ENCODE results near the gene BLVRB.

Gene BLVRB

DNA sequence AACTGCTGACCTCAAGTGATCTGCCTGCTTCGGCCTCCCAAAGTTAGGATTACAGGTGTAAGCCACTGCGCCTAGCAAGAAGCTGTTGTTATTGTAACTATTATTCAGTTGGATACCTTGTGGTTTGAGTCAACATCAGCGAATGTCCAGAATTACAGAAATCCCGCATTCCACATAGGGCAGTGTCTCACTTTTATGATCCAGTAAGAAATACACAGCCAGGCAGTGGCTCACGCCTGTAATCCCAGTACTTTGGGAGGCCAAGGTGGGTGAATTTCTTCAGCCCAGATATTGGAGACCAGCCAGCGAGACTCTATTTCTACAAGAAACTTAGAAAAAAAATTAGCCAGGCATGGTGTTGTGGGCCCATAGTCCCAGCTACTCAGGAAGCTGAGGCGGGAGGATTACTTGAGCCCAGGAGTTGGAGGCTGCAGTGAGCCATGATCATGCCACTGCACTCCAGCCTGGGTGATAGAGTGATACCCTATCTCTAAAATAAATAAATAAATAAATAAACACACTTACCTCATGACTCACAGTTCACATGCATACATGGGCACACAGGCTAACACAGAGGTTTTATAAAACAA, 45.1 kb upstream of the BLVRB start:
- TF ChIP-seq CTCF (IDR thresholded peaks at IDR 0.05; ENCODE audit: low read depth, low read length, missing control alignments): no peak
- DNase-seq (ENCODE audit: extremely low read depth, low read depth): no peak
- H3K4me3 ChIP-seq (replicated peaks; ENCODE audit: low read depth, low read length): no peak overlapping the region

- no peak overlapping the region for H3K4me3 ChIP-seq (replicated peaks; ENCODE audit: low read depth, low read length)
- no peak for TF ChIP-seq CTCF (IDR thresholded peaks at IDR 0.05; ENCODE audit: low read depth, low read length, missing control alignments)
Measured at GRCh38 chr19:40508739-40509260, 43.3 kb upstream of the BLVRB start.

GRCh38 chr19:40507892-40508291, 42.3 kb upstream of the BLVRB start:
- no peak for TF ChIP-seq CTCF (IDR thresholded peaks at IDR 0.05; ENCODE audit: low read depth, low read length, missing control alignments)
- DNase-seq (ENCODE audit: extremely low read depth, low read depth): no peak
- no peak overlapping the region for H3K4me3 ChIP-seq (replicated peaks; ENCODE audit: low read depth, low read length)

More at GRCh38 chr19:40508739-40509260, 43.3 kb upstream of the BLVRB start:
- DNase-seq (ENCODE audit: extremely low read depth, low read depth): no peak

DNA sequence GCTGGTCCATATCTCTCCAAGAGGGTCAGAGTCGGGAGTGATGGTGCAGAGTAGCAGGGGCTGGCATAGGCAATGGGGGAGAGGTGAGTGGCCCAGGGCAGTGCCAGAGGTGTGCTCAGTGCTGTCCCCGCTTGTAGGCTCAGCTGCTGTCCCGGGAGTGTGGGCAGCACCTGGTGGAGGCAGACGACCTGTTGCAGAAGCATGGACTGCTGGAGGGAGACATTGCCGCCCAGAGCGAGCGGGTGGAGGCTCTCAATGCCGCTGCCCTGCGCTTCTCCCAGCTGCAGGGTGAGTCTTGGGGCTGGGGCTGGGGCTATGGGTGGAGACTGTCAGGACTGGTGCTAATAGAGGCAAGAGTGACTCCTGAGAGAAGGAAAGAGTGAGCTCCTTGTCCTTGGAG, 40.6 kb upstream of the BLVRB start:
- no peak for TF ChIP-seq CTCF (IDR thresholded peaks at IDR 0.05; ENCODE audit: low read depth, low read length, missing control alignments)
- DNase-seq (ENCODE audit: extremely low read depth, low read depth): no peak
- no peak overlapping the region for H3K4me3 ChIP-seq (replicated peaks; ENCODE audit: low read depth, low read length)

DNA sequence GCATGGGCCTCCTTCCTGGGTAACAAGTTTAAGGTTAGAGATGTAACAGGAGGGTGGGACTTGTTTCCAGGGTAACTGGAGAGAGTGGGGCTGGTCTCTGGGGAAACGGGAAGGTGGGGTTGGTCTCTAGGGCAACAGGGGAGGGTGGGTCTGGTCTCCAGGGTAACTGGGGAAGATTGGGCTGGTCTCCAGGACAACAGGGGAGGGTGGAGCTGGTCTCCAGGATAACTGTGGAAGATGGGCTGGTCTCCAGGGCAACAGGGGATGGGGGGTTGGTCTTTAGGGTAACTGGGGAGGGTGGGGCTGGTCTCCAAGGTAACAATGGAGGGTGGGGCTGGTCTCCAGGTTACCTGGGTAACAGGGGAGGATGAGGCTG, 37.8 kb upstream of the BLVRB start:
- no peak for TF ChIP-seq CTCF (IDR thresholded peaks at IDR 0.05; ENCODE audit: low read depth, low read length, missing control alignments)
- no peak overlapping the region for H3K4me3 ChIP-seq (replicated peaks; ENCODE audit: low read depth, low read length)
- no peak for DNase-seq (ENCODE audit: extremely low read depth, low read depth)

DNA sequence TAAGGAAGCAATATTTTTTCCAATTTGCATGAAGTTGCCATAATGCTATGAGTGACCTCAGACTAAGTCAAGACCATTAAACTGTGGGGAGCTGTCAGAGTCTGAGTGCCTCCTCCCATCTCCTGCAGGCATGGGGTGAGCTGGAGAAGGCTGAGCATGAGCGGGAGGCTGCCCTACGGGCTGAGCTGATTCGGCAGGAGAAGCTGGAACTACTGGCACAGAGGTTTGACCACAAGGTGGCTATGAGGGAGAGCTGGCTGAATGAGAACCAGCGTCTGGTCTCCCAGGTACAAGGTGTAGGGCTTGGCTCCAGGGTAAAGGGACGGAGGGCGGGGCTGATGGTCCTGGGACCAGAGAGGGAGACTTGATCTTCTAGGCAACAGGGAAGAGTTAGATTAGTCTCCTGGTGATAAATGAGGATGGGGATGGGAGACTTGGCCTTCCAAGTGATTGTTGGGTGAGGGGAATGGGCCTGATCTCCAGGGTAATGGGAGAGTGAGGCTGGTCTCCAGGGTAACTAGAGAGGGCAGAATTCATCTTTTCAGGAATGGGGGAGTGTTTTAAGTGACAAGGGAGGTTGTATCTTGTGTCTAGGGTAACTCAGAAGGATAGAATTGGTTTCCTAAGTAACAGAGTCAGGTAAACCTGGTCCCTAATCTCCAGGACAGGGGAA, 37.2 kb upstream of the BLVRB start:
- H3K4me3 ChIP-seq (replicated peaks; ENCODE audit: low read depth, low read length): no peak overlapping the region
- no peak for TF ChIP-seq CTCF (IDR thresholded peaks at IDR 0.05; ENCODE audit: low read depth, low read length, missing control alignments)
- no peak for DNase-seq (ENCODE audit: extremely low read depth, low read depth)

Measured in HFF-Myc (cell line).